GM12891 (cell line): ENCODE data around the gene MRPL43. TPM values are rescaled to one million over a fixed set of nuclear protein-coding genes. Genes with fewer than 3 reads are reported as not detected.
"Not testable (repeated sequence)": the region's sequence is repeated elsewhere in the genome, so short reads cannot be mapped to it uniquely, and the experiment has no call there.

Experiments
- DNase-seq: peaks from one replicate; pipeline ENCODE4 v3.0.0; 2011; ENCODE audit warnings: low spot score; ENCODE audit not compliant: insufficient read length
- FAIRE-seq: peaks from 2 replicates; lab custom pipeline; 2011; peaks lifted over from hg19 to GRCh38; lab: Jason Lieb, UNC
- PAX5 ChIP-seq: IDR thresholded peaks from 2 replicates; pipeline ENCODE4 v1.6.1; 2011; ENCODE audit warnings: low read length, moderate library complexity, mild to moderate bottlenecking; ENCODE audit not compliant: insufficient read depth, severe bottlenecking
- POLR2A ChIP-seq: IDR thresholded peaks from 2 replicates; pipeline ENCODE4 v1.6.1; 2011; ENCODE audit warnings: low read depth, low read length, control low read depth
- POLR2AphosphoS5 ChIP-seq: IDR thresholded peaks from 2 replicates; pipeline ENCODE4 v1.6.1; 2011; ENCODE audit warnings: low read depth, low read length, control low read depth
- POU2F2 ChIP-seq: IDR thresholded peaks from 2 replicates; pipeline ENCODE4 v1.6.1; 2011; ENCODE audit warnings: low read depth, mild to moderate bottlenecking, control low read depth, low read length, moderate library complexity
- SPI1 ChIP-seq: IDR thresholded peaks from 2 replicates; pipeline ENCODE4 v1.6.1; 2011; ENCODE audit warnings: low read depth, low read length, control low read depth
- TAF1 ChIP-seq: IDR thresholded peaks from 2 replicates; pipeline ENCODE4 v1.6.1; 2011; ENCODE audit warnings: low read depth, low read length, control low read depth
- polyA plus RNA-seq: library from polyadenylated mRNA; unstranded; fragments of >200 nt; gene quantifications from one replicate; pipeline ENCODE4 v1.2.1, GENCODE V29; 2012; ENCODE audit warnings: low read depth, missing spikeins, inconsistent platforms; ENCODE audit not compliant: missing spikeins

Gene MRPL43
- polyA plus RNA-seq, result 57.3 TPM

DNA sequence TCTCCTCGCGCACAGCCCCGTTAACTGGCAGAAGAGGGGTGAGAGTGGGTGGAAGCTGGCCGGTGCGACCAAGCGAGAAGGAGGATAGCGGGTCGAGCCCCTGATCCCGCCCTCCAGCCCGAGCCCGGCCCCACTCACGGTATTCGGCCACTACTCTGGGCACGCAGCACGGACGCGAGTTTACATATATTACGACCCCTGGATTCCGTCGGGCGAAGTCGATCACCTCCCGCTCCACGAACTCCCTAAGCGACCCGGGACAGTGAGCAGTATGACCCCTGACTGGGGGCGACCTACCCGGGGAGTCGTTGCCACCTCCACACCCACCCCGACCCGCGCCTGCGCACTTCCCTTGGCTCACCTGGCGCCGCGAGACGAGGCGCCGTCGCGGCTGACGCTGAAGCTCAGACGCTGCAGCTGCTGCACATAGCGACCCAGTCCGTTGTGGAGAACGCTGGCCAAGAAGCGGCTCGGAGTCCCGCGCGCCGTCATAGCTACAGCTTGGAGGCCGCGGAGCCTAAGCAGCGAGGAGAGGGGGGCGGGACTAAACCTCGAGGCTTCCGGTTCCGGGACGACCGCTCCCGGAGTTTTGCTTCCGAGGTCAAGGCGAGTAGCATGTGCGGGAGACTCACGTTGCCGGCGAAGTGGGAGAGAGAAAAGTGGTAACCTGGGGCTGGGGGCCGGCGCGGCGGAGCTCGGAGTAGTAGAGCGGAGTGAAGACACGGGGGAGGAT lies at the start of gene MRPL43, which contains the start of gene TWNK:
MRPL43 (minus strand) TSS at position 546 of the 733 bp plus-strand sequence; CDS start at position 492, 54 bp downstream.
TWNK (plus strand) TSS at position 592 of the 733 bp plus-strand sequence. CDS start 668 bp downstream, outside the sequence.
- DNase-seq (peak; percentile 96), FAIRE-seq (peak; percentile 95)
- TF ChIP-seq PAX5, result no peak
- peak; percentile 65; the same call in 1 of the 2 replicates for TF ChIP-seq POLR2A
- peak; percentile 81 for TF ChIP-seq POLR2AphosphoS5

GRCh38 chr10:101036726-101037125 lies 49.4 kb upstream of the MRPL43 start:
- no peak for TF ChIP-seq SPI1
- no peak for FAIRE-seq

DNA sequence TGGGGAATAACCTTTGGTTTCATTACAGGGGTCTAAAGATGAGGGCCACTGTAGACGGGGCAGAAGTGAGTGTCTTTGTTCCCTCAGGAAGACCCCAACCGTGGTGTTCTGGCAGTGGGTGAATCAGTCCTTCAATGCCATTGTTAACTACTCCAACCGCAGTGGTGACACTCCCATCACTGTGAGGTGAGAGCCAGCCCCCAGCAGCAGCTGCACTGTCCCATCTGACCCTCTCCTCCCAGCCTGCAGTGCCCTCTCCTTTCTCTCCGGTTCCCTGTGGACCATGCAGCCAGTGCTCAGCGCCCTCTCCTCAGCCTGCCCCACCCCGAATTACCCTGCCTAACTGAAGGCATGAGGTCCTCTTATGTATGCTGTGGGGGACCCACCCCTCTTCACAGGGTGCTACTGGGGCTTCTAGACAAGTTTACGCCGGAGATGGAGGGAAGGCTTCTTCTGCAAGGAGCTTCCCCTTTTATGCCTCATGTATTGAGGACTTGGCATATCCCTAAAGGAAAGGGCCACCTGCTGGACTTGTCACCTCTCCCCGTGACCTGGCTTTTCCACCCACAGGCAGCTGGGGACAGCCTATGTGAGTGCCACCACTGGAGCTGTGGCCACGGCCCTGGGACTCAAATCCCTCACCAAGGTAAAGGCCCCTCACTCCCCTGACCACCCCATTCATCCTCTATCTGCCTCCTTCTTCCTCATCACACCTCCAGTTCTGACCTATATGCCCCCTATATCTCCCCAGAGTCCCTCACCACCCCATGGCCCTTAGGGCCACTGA lies 48.8 kb upstream of the MRPL43 start:
- DNase-seq (no peak), FAIRE-seq (no peak)
- TF ChIP-seq SPI1 (no peak), POLR2AphosphoS5 (no peak), POLR2A (no peak), POU2F2 (no peak), TAF1 (no peak), PAX5 (no peak)

More at GRCh38 chr10:101036726-101037125, 49.4 kb upstream of the MRPL43 start:
- DNase-seq, result no peak

DNA sequence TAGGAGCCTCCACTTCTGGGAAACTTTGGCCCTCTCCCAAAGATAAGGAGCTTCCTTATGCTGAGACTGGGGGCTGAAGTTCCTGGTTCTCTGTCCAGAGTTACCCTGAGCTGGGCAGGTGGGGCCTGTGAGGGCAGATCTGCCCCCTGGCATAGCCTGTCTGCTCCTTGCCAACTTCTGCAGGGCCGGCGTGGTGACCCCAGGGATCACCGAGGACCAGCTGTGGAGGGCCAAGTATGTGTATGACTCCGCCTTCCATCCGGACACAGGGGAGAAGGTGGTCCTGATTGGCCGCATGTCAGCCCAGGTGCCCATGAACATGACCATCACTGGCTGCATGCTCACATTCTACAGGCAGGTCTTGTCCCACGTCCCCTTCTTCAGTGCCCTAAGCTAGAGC lies 48.0 kb upstream of the MRPL43 start:
- FAIRE-seq (no peak), DNase-seq (no peak)
- TF ChIP-seq TAF1 (no peak), SPI1 (no peak), POLR2A (no peak), POLR2AphosphoS5 (no peak), PAX5 (no peak), POU2F2 (no peak)

DNA sequence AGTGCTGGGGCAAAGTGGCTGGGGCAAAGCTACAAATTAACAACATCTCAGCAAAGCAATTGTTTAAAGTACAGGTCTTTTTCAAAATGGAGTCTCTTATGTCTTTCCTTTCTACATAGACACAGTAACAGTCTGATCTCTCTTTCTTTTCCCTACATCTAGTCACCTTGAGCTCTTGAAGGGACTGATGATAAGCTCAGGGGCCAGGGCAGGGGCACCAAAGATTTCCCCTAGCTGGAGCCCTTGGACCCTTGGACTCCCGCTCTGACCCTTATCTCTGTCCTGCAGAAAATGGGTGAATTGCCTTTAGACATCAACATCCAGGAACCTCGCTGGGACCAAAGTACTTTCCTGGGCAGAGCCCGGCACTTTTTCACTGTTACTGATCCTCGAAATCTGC lies 47.1 kb upstream of the MRPL43 start:
- DNase-seq, FAIRE-seq: not testable (repeated sequence)

DNA sequence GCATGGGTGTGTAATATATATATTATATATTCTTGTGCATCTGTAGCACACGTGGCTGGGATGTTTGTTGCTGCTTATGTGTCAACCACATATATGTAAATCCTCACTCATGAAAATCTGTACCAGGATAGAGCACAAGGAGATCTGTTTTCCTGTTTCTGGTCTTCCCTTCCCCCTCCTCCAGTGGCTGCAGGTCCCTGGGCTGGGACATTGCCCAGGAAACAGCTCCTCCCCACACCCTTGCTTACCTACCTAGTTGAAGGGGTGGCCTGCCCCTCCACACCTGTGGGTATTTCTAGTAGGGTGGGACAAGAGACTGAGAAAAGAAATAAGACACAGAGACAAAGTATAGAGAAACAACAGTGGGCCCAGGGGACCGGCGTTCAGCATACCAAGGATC lies 46.0 kb upstream of the MRPL43 start:
- no peak for TF ChIP-seq POLR2AphosphoS5
- TF ChIP-seq POLR2A, result no peak
- FAIRE-seq, result no peak
- no peak for DNase-seq

DNA sequence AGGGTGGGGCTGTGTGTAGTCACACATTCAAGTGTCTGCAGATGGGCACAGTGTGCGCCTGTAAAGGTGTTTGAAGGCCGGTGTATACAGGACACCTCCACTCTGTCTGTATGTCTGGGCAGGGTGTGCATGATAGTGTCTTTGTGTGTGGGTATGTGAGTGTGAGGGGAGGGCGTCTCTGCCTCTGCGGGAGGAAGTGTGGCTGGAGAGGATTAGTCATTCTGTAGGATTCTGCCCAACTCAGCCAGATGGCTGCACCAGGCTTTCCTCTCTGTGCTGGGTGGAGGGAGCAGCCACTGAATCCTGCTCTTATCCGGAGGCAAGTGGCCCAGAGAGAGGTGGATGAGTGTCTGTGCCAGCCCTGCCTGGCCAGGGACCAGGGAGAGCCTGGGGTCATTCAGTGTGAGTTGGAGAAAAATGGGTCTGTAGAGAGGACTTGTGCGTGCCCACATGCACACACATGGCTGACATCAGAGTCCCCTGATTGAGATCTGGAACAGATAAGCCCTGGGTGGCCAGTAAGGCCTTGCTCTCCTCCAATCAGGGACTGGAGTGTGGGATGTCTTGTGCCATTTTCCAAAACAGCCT lies 45.4 kb upstream of the MRPL43 start:
- peak; percentile 9 for FAIRE-seq
- no peak for DNase-seq
- TF ChIP-seq POLR2A (no peak), POLR2AphosphoS5 (no peak), SPI1 (no peak), PAX5 (no peak), POU2F2 (no peak), TAF1 (no peak)

DNA sequence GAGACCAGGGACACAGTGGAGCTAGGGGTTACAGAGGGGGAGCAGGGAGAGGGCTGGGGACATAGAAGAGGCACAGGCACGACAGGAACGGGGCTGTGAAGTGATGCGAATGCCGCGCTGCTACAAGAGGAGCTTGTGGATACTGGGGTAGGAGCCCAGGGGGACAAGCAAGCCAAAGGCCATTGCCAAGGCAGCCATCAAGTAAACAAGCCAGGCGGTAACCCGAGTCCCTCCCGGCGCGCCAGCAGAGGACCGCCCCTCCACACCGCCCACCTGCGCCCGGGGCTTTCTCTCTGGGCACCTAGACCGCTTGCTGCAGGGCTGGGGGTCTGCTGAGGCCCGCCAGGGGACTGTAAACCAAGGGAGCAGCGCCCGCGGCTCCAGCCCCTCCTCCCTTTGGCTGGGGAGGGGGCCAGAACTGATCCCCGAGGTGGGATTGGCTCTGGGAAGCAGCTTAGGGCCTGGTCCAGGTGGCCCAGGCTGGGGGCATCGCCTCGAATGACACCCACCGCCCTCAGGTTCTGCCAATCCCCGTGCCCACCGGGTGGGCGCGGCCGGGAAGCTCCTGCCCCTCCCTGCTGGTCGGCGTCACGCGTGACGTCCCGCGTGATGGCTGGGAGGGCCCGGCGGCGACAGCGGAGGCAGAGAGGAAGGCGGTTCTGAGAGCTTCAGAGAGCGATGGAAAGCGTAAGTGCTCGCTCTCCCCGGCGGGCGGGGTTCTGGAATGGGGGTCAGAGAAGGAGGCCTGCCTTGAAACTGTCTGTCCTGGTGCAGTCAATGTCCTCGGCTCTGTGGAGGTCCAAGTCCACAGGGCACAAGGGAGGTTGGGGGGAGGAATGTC lies 44.7 kb upstream of the MRPL43 start:
- TF ChIP-seq SPI1 (no peak), POLR2AphosphoS5 (no peak), POU2F2 (no peak), TAF1 (no peak), PAX5 (no peak), POLR2A (no peak)
- FAIRE-seq, result peak; percentile 54
- no peak for DNase-seq

DNA sequence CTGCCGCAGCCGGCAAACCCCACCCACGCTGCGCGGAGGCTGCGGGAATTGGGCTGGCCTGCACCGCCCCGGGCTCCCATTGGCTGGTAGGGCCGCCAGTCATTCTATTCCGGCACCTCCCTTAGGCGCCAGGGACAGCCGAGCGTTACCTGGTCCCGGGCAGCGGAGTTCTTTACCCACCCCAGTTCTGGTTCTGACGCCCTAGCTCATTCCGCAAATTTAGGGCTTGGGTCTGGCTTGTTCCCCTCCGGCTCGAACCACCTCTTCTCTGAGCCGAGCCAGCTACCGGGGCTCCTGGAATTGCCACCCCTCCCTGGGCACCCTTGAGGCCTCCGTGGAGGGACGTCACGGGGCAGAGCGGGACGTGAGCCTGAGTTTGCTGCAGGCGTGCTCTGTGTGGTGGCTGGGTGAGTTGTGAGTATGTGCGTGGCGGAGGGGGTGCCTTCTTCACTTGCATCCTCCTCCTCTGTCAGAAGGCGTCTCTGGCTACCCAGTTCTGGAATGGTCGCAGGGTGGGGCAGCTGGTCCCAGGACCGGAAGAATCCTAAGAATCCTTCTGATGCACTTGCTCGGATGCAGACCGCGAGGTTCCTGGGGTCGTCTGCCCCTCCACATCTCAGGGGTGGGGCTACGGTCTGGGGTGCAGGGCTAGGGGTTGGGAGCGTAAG lies 44.0 kb upstream of the MRPL43 start, which contains the start of the genes PDZD7 and SFXN3:
PDZD7 (minus strand) TSS at position 2 of the 668 bp plus-strand sequence. CDS start 910 bp downstream, outside the sequence.
SFXN3 (plus strand) TSS at position 107 of the 668 bp plus-strand sequence. CDS start 3,461 bp downstream, outside the sequence.
- FAIRE-seq (peak; percentile 75), DNase-seq (peak; percentile 98)
- no peak for TF ChIP-seq PAX5
- TF ChIP-seq TAF1, result no peak
- no peak for TF ChIP-seq POU2F2
- TF ChIP-seq POLR2AphosphoS5, result no peak
- no peak for TF ChIP-seq POLR2A
- no peak for TF ChIP-seq SPI1

- FAIRE-seq (no peak), DNase-seq (no peak)
- TF ChIP-seq TAF1, result no peak
- no peak for TF ChIP-seq POU2F2
- TF ChIP-seq POLR2AphosphoS5, result no peak
- no peak for TF ChIP-seq PAX5
- TF ChIP-seq SPI1, result no peak
- TF ChIP-seq POLR2A, result no peak
Measured at GRCh38 chr10:101030496-101031127, 43.3 kb upstream of the MRPL43 start.
